Ramos (cell line): ENCODE data around the gene RAPSN.

ENCODE experiments used
- in situ Hi-C: fragments of 300-500 bp; cut with MboI; formaldehyde crosslinking; loops from one replicate; pipeline ENCODE4 v1.14.3; 2022; ENCODE audit warnings: low sequenced_read_pairs; ENCODE audit not compliant: unreplicated experiment

The RAPSN gene

GRCh38 chr11:47437218-47437745, 11.7 kb downstream of the RAPSN start:
- in situ Hi-C loops = loop anchor here (25.0 kb wide), 1 partner anchor 575 kb away; no protein-coding TSS in a partner anchor

- in situ Hi-C loops = loop anchor here (25.0 kb wide), 1 partner anchor 574 kb away; no protein-coding TSS in a partner anchor
Observed at GRCh38 chr11:47436726-47437125, 12.2 kb downstream of the RAPSN start.

- in situ Hi-C loops = loop anchor here (25.0 kb wide), 1 partner anchor 573 kb away; no protein-coding TSS in a partner anchor
Observed at GRCh38 chr11:47435687-47436086, 13.2 kb downstream of the RAPSN start.

- in situ Hi-C loops = loop anchor here (25.0 kb wide), 1 partner anchor 572 kb away; no protein-coding TSS in a partner anchor
Observed at GRCh38 chr11:47434011-47434786, 14.7 kb downstream of the RAPSN start.

- in situ Hi-C loops = loop anchor here (25.0 kb wide), 1 partner anchor 571 kb away; no protein-coding TSS in a partner anchor
Observed at GRCh38 chr11:47433157-47433556, 15.8 kb downstream of the RAPSN start.

- in situ Hi-C loops = loop anchor here (25.0 kb wide), 1 partner anchor 569 kb away; no protein-coding TSS in a partner anchor
Observed at GRCh38 chr11:47431356-47432083, 17.4 kb downstream of the RAPSN start.

- in situ Hi-C loops = loop anchor here (25.0 kb wide), 1 partner anchor 568 kb away; no protein-coding TSS in a partner anchor
Observed at GRCh38 chr11:47430524-47430923, 18.4 kb downstream of the RAPSN start.

GRCh38 chr11:47426062-47426956, 22.6 kb downstream of the RAPSN start, which contains the start of gene PSMC3:
Gene PSMC3, minus strand, starts transcription at chr11:47426439. Its CDS starts 160 bp downstream, at chr11:47426279.
- in situ Hi-C loops = loop anchor here (25.0 kb wide), 1 partner anchor 564 kb away; no protein-coding TSS in a partner anchor

- in situ Hi-C loops = loop anchor here (25.0 kb wide), 1 partner anchor 563 kb away; no protein-coding TSS in a partner anchor
Observed at GRCh38 chr11:47425611-47426010, 23.3 kb downstream of the RAPSN start.

GRCh38 chr11:47418454-47419259, 30.3 kb downstream of the RAPSN start:
- in situ Hi-C loops = no loop called here

GRCh38 chr11:47417712-47418111, 31.2 kb downstream of the RAPSN start:
- in situ Hi-C loops = no loop called here

GRCh38 chr11:47415949-47416472, 32.9 kb downstream of the RAPSN start:
- in situ Hi-C loops = no loop called here

GRCh38 chr11:47415091-47415854, 33.7 kb downstream of the RAPSN start:
- in situ Hi-C loops = no loop called here

- in situ Hi-C loops = no loop called here
Observed at GRCh38 chr11:47414685-47415070, 34.3 kb downstream of the RAPSN start.

GRCh38 chr11:47413908-47414684, 34.8 kb downstream of the RAPSN start:
- in situ Hi-C loops = no loop called here

GRCh38 chr11:47413351-47413750, 35.6 kb downstream of the RAPSN start:
- in situ Hi-C loops = no loop called here
